GM13977 (cell line): ENCODE measurements around the gene ITIH6.
"Not testable (repeated sequence)": the region's sequence is repeated elsewhere in the genome, so short reads cannot be mapped to it uniquely, and the experiment has no call there.

Experiments
- DNase-seq: peaks from one replicate; pipeline ENCODE4 v3.0.0; 2012; ENCODE audit warnings: low spot score
- CTCF ChIP-seq: IDR thresholded peaks from 2 replicates; pipeline ENCODE4 v1.5.1; 2012; ENCODE audit warnings: mild to moderate bottlenecking, control low read depth; ENCODE audit not compliant: insufficient read depth; ENCODE audit errors: extremely low read depth, missing control alignments
- in situ Hi-C: fragments of 300-500 bp; cut with MboI; formaldehyde crosslinking; loops from one replicate; pipeline ENCODE4 v1.12.0; 2022; ENCODE audit warnings: low sequenced_read_pairs, low pct_unique_long_range_greater_than_20kb, mixed read lengths, inconsistent platforms; ENCODE audit not compliant: unreplicated experiment

ITIH6 gene

GRCh38 chrX:54786967-54787366 is 11.1 kb downstream of the ITIH6 start:
- DNase-seq, result no peak
- TF ChIP-seq CTCF, result peak; percentile 47
- in situ Hi-C loops, result loop anchor here (25.0 kb wide), 1 partner anchor 100 kb away; no protein-coding TSS in a partner anchor

GRCh38 chrX:54785901-54786300 is 12.2 kb downstream of the ITIH6 start:
- DNase-seq, result no peak
- in situ Hi-C loops, result loop anchor here (25.0 kb wide), 1 partner anchor 99 kb away; no protein-coding TSS in a partner anchor
- peak; percentile 29 for TF ChIP-seq CTCF

- no peak for TF ChIP-seq CTCF
- in situ Hi-C loops, result loop anchor here (25.0 kb wide), 1 partner anchor 90 kb away; no protein-coding TSS in a partner anchor
- DNase-seq, result no peak
Observed at GRCh38 chrX:54776987-54777672, 20.9 kb downstream of the ITIH6 start.

- TF ChIP-seq CTCF, result no peak
- no peak for DNase-seq
- in situ Hi-C loops, result loop anchor here (25.0 kb wide), 1 partner anchor 89 kb away; no protein-coding TSS in a partner anchor
Observed at GRCh38 chrX:54776061-54776460, 22.0 kb downstream of the ITIH6 start.

GRCh38 chrX:54774391-54775094 is 23.5 kb downstream of the ITIH6 start:
- DNase-seq, result not testable (repeated sequence)
- in situ Hi-C loops, result loop anchor here (25.0 kb wide), 1 partner anchor 87 kb away; no protein-coding TSS in a partner anchor

GRCh38 chrX:54758114-54759055 is 39.7 kb downstream of the ITIH6 start:
- no peak for DNase-seq
- no peak for TF ChIP-seq CTCF
- in situ Hi-C loops, result no loop called here
